Endothelial cell of umbilical vein (primary cell): ENCODE measurements around the gene ZCCHC14. TPM values are rescaled to one million over a fixed set of nuclear protein-coding genes. Genes with fewer than 3 reads are reported as not detected.
"Not testable (repeated sequence)": the region's sequence is repeated elsewhere in the genome, so short reads cannot be mapped to it uniquely, and the experiment has no call there.

Experiments used
- BruUV-seq: library from RNA; stranded (reverse); fragments of 400-500 nt; replicated peaks from 2 replicates; lab custom pipeline; 2021; lab: Mats Ljungman, UMichigan
- CTCF ChIA-PET: fragments of 300-600, 350-600 bp; sonication (Branson Sonifier 250); formaldehyde crosslinking; loops from one replicate; lab custom pipeline; 2021; ENCODE audit warnings: antibody characterized with exemption, inconsistent platforms; lab: Charles Lee
- POLR2A ChIA-PET: fragments of 300-600, 350-600 bp; sonication (Branson Sonifier 250); formaldehyde crosslinking; loops from one replicate; lab custom pipeline; 2021; ENCODE audit warnings: antibody characterized with exemption, inconsistent platforms; lab: Charles Lee
- DNase-seq: peaks from one replicate; pipeline ENCODE4 v3.0.0-alpha.2; 2011; ENCODE audit warnings: low read depth, low spot score
- FAIRE-seq: peaks from 2 replicates; lab custom pipeline; 2011; peaks lifted over from hg19 to GRCh38; lab: Jason Lieb, UNC
- H2AFZ ChIP-seq: 2 replicates; pipeline ENCODE4 v1.6.0; 2012; ENCODE audit warnings: low read depth, low read length, control low read depth, inconsistent platforms
- H3K27ac ChIP-seq: 2 replicates; pipeline ENCODE4 v1.5.1; 2011; ENCODE audit warnings: low read depth, mild to moderate bottlenecking, control low read depth, low read length, moderate library complexity; ENCODE audit not compliant: insufficient read depth
- H3K27me3 ChIP-seq, 2 experiments: 2 replicates each; pipeline versions ENCODE4 v1.6.0 to v1.6.1; 2011; ENCODE audit warnings: low read length in 2 of 2, mixed read lengths in 1 of 2; ENCODE audit not compliant: control insufficient read depth in 2 of 2, insufficient read depth in 2 of 2
- H3K36me3 ChIP-seq, 2 experiments: 2 replicates in 1 of 2; 3 replicates in 1 of 2; pipeline ENCODE4 v1.5.1; 2011; ENCODE audit warnings: low read length in 2 of 2, mild to moderate bottlenecking in 1 of 2, moderate library complexity in 1 of 2; ENCODE audit not compliant: control insufficient read depth in 2 of 2, insufficient read depth in 2 of 2; ENCODE audit errors: extremely low read depth in 1 of 2
- H3K4me1 ChIP-seq: 3 replicates; pipeline ENCODE4 v1.5.1; 2011; ENCODE audit warnings: mild to moderate bottlenecking, low read length; ENCODE audit not compliant: control insufficient read depth, insufficient read depth; ENCODE audit errors: extremely low read depth
- H3K4me2 ChIP-seq: 2 replicates; pipeline ENCODE4 v1.6.1; 2011; ENCODE audit warnings: low read length, control low read depth, mixed read lengths; ENCODE audit not compliant: insufficient read depth
- H3K4me3 ChIP-seq, 3 experiments: fragments of 200-600 bp in 1 of 3; sonication (generic), shearing (Covaris generic) in 1 of 3; replicated peaks in 1 of 3; 2 replicates each; pipeline ENCODE4 v1.5.1; 2011 to 2016; ENCODE audit warnings: control low read depth in 3 of 3, low read length in 3 of 3, mild to moderate bottlenecking in 2 of 3, inconsistent platforms in 1 of 3, low read depth in 1 of 3, moderate library complexity in 1 of 3; ENCODE audit not compliant: insufficient read depth in 1 of 3
- H3K79me2 ChIP-seq: 2 replicates; pipeline ENCODE4 v1.6.0; 2012; ENCODE audit warnings: low read length, inconsistent platforms; ENCODE audit not compliant: control insufficient read depth, insufficient read depth
- H3K9ac ChIP-seq: replicated peaks from 2 replicates; pipeline ENCODE3; 2011; ENCODE audit warnings: low read length, control low read depth; ENCODE audit not compliant: insufficient read depth; ENCODE audit errors: extremely low read depth
- H3K9me1 ChIP-seq: replicated peaks from 3 replicates; pipeline ENCODE4 v1.6.0; 2011; ENCODE audit warnings: mild to moderate bottlenecking, low read length; ENCODE audit not compliant: control insufficient read depth, insufficient read depth; ENCODE audit errors: extremely low read depth
- H3K9me3 ChIP-seq: replicated peaks from 2 replicates; pipeline ENCODE4 v1.5.1; 2012; ENCODE audit warnings: low read length, inconsistent platforms; ENCODE audit not compliant: control insufficient read depth, insufficient read depth
- H4K20me1 ChIP-seq: replicated peaks from 2 replicates; pipeline ENCODE3; 2011; ENCODE audit warnings: mild to moderate bottlenecking, low read length; ENCODE audit not compliant: control insufficient read depth, insufficient read depth; ENCODE audit errors: extremely low read depth
- EZH2 ChIP-seq: IDR thresholded peaks from 2 replicates; pipeline ENCODE4 v1.6.1; 2012; ENCODE audit warnings: borderline replicate concordance, low read depth, mild to moderate bottlenecking, moderate library complexity, low read length, inconsistent platforms; ENCODE audit not compliant: severe bottlenecking
- FOS ChIP-seq: IDR thresholded peaks from 2 replicates; pipeline ENCODE4 v1.6.1; 2011; ENCODE audit warnings: mild to moderate bottlenecking, low read length, moderate library complexity, borderline replicate concordance; ENCODE audit not compliant: insufficient read depth
- JUN ChIP-seq: IDR thresholded peaks from 2 replicates; pipeline ENCODE4 v1.6.1; 2011; ENCODE audit warnings: borderline replicate concordance, low read depth; ENCODE audit not compliant: insufficient read length, insufficient read depth
- dilution Hi-C: fragments of 300-500 bp; cut with MboI; formaldehyde crosslinking; loops from one replicate; pipeline ENCODE4 v1.15.0; 2019; ENCODE audit warnings: low sequenced_read_pairs; ENCODE audit not compliant: extremely low pct_ligation_motif_present
- intact Hi-C: fragments of 100-400 bp; cut with micrococcal nuclease; formaldehyde crosslinking; loops from one replicate; pipeline ENCODE4 v1.10.0; 2022
- polyA plus RNA-seq, 4 experiments: library from polyadenylated mRNA; depleted of rRNA in 3 of 4; stranded (reverse) in 3 of 4; unstranded in 1 of 4; fragments of >200 nt; gene quantifications; 2 replicates each; pipeline versions ENCODE4 v1.2.1 to v1.2.3, GENCODE V29; 2011 to 2012; ENCODE audit warnings: missing spikeins in 1 of 4
- total RNA-seq: library from RNA; stranded (reverse); gene quantifications from 2 replicates; pipeline ENCODE4 v1.2.3, GENCODE V29; 2021
- TF ChIP-seq, protein P1 (sequence below), 2 donors: IDR thresholded peaks; 1 replicate in 1 of 2; 2 replicates in 1 of 2; pipeline ENCODE4 v1.5.1; 2011; ENCODE audit warnings: low read length in 2 of 2, mild to moderate bottlenecking in 2 of 2, moderate library complexity in 2 of 2, control low read depth in 1 of 2, inconsistent platforms in 1 of 2, low read depth in 1 of 2; ENCODE audit not compliant: insufficient read depth in 1 of 2; ENCODE audit errors: extremely low read depth in 1 of 2
- TF ChIP-seq, protein P2 (sequence below): IDR thresholded peaks from 2 replicates; pipeline ENCODE4 v1.6.1; 2011; ENCODE audit not compliant: insufficient read depth, insufficient read length

The ZCCHC14 gene
- total and polyA plus RNA-seq, 2 donors (not counting 3 experiments of a cell fraction or from before 2014, with no cell fraction given), result 9.5 to 30.9 TPM

DNA sequence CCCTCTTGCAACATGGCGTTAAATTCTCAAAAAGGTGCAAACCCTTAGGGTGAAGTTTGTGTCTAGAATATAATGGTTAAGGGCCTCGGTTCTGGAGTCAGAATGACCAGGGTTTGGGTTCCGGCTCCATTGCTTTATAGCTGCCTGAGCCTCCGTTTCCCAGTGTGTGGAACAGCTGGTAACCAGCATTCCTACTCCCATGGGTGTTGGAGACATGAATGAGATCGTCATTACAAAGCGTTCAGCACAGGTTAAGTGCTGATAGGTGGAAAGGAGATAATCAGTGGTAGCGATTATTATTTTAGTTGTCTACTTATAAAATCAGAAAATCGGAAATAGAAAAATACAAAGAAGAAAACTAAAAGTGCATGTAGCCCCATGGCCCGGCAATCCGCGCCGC is 23.5 kb upstream of the ZCCHC14 start:
- FAIRE-seq, result no peak
- no peak overlapping the region for H3K9ac ChIP-seq
- dilution Hi-C loops (no loop called here), intact Hi-C loops (no loop called here)
- no peak overlapping the region for H2AFZ ChIP-seq
- ChIA-PET POLR2A (no interaction called here), CTCF (interaction anchor here (1.7 to 1.8 kb wide), 2 partner anchors 34 to 100 kb away, joined by 4 read pairs; no protein-coding TSS in a partner anchor)
- BruUV-seq, result no TSS peak
- no peaks in the 10 kb centered on the region for H3K36me3 ChIP-seq
- DNase-seq, result no peak
- no peaks in the 10 kb centered on the region for H3K9me3 ChIP-seq
- no peaks in the 10 kb centered on the region for H3K79me2 ChIP-seq
- no peaks in the 10 kb centered on the region for H3K27me3 ChIP-seq
- H3K4me3 ChIP-seq, result no peak overlapping the region
- TF ChIP-seq JUN, result no peak
- no peak for TF ChIP-seq EZH2
- no peak for TF ChIP-seq FOS
- H3K27ac ChIP-seq, result no peak overlapping the region
- no peaks in the 10 kb centered on the region for H3K9me1 ChIP-seq
- no peak overlapping the region for H3K4me2 ChIP-seq
- no peaks in the 10 kb centered on the region for H4K20me1 ChIP-seq
- H3K4me1 ChIP-seq, result peaks cover 15% of the 10 kb centered on the region

DNA sequence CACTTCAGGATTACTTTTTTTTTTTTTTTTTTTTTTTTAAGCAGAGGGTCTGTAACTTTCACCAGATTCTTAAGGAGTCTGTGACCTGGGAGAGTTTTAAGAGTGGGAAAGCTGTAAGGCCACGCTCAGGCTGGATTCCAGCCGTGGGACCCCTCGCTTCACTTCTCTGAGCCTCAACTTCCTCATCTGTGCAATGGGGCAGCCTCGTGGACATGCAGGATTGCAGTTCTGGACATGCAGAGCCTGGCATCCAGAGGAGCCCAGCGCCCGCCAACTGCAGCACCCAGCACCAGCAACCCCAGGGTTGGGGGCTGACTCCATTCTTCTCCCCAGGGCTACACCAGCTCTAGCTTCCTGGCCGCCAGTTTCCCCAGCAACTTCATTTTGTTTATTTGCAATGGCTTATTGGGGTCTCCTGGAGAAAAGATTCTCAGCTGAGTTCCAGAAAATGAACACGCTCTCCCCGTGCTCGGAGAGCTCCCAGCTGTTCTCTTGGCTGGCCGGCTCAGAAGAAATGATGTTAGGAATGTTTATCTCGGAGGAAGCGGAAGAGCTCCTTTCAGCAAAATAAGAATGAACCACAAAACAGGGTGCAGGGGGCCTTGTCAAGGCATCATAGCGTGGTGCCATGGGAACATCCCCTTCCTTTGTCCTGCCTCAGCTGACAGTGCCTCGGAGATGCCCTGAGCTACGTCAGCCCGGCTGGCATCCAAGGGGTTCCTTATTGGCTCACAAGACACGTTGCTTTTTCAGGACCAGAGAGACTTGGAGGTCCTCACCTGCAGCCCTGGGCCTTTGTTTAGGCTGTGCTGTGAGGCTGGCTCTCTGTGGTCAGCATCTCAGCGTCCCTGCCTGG is 22.9 kb upstream of the ZCCHC14 start:
- FAIRE-seq (no peak), DNase-seq (no peak)
- Histone ChIP-seq H3K9ac (no peak overlapping the region), H3K9me1 (no peaks in the 10 kb centered on the region), H3K4me1 (peaks cover 15% of the 10 kb centered on the region), H4K20me1 (no peaks in the 10 kb centered on the region), H3K27ac (no peak overlapping the region), H3K9me3 (no peaks in the 10 kb centered on the region), H2AFZ (no peak overlapping the region), H3K4me2 (no peak overlapping the region), H3K36me3 (no peaks in the 10 kb centered on the region), H3K79me2 (no peaks in the 10 kb centered on the region), H3K27me3 (no peaks in the 10 kb centered on the region), H3K4me3 (no peak overlapping the region)
- ChIA-PET POLR2A (interaction anchor here (0.7 kb wide), 1 partner anchor 265 kb away, joined by 3 read pairs; no protein-coding TSS in a partner anchor), CTCF (interaction anchor here (0.7 to 1.8 kb wide), 3 partner anchors 35 to 99 kb away, joined by 3 to 4 read pairs (median 4); no protein-coding TSS in a partner anchor)
- dilution Hi-C loops, result no loop called here
- TF ChIP-seq FOS, result no peak
- TF ChIP-seq, protein P1, sequence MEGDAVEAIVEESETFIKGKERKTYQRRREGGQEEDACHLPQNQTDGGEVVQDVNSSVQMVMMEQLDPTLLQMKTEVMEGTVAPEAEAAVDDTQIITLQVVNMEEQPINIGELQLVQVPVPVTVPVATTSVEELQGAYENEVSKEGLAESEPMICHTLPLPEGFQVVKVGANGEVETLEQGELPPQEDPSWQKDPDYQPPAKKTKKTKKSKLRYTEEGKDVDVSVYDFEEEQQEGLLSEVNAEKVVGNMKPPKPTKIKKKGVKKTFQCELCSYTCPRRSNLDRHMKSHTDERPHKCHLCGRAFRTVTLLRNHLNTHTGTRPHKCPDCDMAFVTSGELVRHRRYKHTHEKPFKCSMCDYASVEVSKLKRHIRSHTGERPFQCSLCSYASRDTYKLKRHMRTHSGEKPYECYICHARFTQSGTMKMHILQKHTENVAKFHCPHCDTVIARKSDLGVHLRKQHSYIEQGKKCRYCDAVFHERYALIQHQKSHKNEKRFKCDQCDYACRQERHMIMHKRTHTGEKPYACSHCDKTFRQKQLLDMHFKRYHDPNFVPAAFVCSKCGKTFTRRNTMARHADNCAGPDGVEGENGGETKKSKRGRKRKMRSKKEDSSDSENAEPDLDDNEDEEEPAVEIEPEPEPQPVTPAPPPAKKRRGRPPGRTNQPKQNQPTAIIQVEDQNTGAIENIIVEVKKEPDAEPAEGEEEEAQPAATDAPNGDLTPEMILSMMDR (IDR thresholded peaks at IDR 0.05; ENCODE audit: extremely low read depth in 1 of 2, insufficient read depth in 1 of 2, low read depth in 1 of 2, low read length in 2 of 2), result no peak
- TF ChIP-seq, protein P2, sequence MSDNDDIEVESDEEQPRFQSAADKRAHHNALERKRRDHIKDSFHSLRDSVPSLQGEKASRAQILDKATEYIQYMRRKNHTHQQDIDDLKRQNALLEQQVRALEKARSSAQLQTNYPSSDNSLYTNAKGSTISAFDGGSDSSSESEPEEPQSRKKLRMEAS, result no peak
- TF ChIP-seq JUN, result no peak
- BruUV-seq, result no TSS peak
- intact Hi-C loops, result no loop called here

DNA sequence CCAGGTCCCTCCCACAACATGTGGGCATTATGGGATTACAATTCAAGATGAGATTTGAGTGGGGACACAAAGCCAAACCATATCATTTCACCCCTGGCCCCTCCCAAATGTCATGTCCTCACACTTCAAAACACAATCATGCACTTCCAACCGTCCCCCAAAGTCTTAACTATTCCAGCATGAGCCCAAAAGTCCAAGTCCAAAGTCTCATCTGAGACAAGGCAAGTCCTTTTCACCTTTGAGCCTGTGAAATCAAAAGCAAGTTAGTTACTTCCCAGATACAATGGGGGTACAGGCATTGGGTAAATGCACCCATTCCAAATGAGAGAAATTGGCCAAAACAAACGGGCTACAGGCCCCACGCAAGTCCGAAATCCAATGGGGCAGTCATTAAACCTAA is 17.0 kb upstream of the ZCCHC14 start:
- intact Hi-C loops, H3K4me2 ChIP-seq, H3K36me3 ChIP-seq, H3K9ac ChIP-seq, BruUV-seq, H4K20me1 ChIP-seq, dilution Hi-C loops, H2AFZ ChIP-seq, H3K79me2 ChIP-seq, DNase-seq, H3K27ac ChIP-seq, POLR2A ChIA-PET, H3K4me3 ChIP-seq, CTCF ChIA-PET, H3K27me3 ChIP-seq, FAIRE-seq, H3K9me1 ChIP-seq, H3K9me3 ChIP-seq: not testable (repeated sequence)
- peaks cover 14% of the 10 kb centered on the region for H3K4me1 ChIP-seq
